Right ventricle myocardium superior (tissue), 1 donor: ENCODE results near the gene GALNS. TPM values are rescaled to one million over a fixed set of nuclear protein-coding genes. Genes with fewer than 3 reads are reported as not detected.
A peak's percentile ranks its signal among the peaks of the same experiment; 100 is the strongest.

ENCODE experiments used
- ATAC-seq: fragments of 200-7000 bp; cut with Tn5 transposase; one replicate; pipeline ENCODE4 v1.9.1; 2020; ENCODE audit warnings: mild to moderate bottlenecking; ENCODE audit not compliant: poor library complexity
- DNase-seq: peaks from one replicate; pipeline ENCODE4 v3.0.0-alpha.2; 2020
- intact Hi-C: fragments of 100-400 bp; cut with DNase I; formaldehyde crosslinking; loops from one replicate; pipeline ENCODE4 v1.11.2; 2022
- total RNA-seq: library from RNA; stranded (reverse); fragmentation: NEBNext Ultra II Directional; extraction: Animal tissue kit (Norgen Biotek cat#: 25700); gene quantifications from one replicate; pipeline ENCODE4 v1.2.1, GENCODE V29; 2021
- donor health status: DM: no; HTN: yes; CAD: no; lungs with severe emphysema.

Gene GALNS
- total RNA-seq, 1 donor from 2014 or later: 15.9 TPM

DNA sequence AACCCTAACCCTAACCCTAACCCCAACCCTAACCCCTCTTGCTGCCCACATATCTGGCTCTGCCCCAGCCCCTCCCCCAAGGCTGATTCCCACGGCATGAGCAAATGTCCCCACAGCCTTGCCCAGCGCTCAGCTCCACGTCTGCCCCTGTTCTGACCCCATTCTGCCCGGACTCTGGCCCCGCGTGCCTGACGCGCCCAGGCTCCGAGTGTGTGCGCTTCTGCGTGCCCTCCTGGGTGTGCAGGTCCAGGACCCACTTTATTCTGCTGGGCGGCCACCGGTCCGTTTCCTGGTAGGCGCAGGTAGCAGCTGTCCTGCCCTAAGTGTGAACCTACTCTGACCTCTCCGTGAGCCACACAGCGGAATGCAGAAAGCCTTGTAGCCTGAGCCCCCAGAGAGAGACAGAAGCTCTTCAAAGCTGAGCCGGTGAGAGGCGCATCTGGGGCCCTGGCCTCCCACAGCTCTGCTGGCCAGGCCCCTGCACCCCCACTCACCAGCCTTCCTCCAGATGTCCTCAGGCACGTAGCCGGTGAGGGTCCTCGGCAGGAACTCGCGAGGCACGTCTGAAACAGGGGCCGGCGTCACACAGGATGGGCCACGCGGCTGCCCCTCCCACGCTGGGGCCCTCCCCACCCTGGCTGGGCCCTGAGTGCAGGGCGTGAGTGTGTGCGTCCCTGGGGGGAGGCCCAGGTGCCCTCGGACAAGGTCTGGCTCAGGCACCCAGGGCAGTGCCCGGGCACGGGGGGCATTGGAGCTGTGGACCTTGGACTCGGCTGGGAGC is 23.7 kb upstream of the GALNS start:
- intact Hi-C loops: loop anchor here (10.0 kb wide), 1 partner anchor 54 kb away; no protein-coding TSS in a partner anchor
- ATAC-seq (no peak), DNase-seq (no peak)

DNA sequence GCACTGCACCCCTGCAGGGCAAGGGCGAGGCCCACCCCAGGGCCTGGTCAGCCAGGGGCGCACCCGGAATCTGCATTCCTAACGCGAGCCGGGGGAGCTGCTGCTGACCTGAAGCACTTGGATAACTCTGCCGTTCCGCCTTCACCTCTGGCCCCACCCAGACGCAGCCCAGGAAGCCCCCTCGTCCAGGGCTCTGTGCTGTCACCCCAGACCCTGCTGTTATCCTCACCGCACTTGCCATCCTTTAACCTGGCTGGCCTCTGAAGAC is 23.0 kb upstream of the GALNS start:
- intact Hi-C loops: loop anchor here (10.0 kb wide), 1 partner anchor 55 kb away; no protein-coding TSS in a partner anchor

DNA sequence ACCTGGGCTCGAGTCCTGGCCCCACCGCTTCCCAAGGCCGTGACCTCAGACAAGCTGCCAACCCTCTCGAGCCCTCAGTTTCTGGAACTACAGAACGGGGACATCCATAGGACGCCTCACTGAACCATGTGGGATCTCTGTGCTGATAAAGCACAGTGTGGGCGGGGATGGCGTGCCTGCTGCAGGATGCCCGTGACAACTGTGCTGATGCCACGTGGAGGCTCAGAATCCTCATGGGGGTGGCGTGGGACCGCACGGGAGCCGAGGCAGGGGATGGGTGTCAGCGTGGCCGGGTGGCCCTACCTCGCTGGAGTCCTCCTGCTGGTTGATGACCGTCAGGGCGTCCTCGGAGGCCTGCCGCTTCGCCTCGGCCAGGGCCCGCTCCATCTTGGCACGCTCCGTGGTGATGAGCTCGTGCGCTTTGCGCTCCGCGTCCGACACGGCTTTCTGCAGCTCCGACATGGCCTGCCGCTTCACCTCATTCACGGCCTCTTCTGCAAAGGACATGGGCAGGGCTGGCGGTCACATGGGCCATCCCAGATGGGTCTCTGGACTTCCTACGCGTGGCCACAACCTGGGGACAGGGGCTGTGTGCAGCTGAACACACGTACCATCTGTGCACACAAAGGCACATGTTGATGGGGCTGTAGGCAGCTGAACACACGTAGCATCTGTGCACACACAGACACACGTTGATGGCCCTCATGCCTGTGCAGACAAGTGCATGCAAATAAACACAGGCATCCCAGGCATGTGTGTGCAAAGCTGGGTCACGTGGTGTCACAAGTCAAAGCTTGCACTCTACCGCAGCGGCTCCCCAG is 22.4 kb upstream of the GALNS start:
- intact Hi-C loops: no loop called here
- ATAC-seq: no peak
- no peak for DNase-seq

More for the DNA sequence above, 23.0 kb upstream of the GALNS start:
- ATAC-seq: no peak
- DNase-seq: no peak

DNA sequence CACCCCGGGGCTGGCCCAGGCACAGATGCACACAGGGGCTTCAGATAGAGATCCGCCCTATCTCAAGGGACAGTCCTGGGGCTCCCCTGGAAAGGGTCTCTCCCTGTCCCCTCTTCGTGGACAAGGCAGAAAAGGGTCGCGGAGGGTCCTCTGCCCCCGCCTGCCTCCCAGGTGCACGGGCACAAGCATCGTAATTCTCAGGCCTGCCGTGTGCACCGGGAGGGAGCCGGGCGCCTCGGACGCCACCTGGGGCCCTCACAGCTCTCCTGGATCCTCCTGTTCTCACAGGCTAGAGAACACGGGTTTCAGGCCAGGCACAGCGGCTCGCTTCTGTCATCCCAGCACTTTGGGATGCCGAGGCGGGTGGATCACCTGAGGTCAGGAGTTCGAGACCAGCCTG is 21.6 kb upstream of the GALNS start:
- DNase-seq (no peak), ATAC-seq (no peak)
- intact Hi-C loops: no loop called here

DNA sequence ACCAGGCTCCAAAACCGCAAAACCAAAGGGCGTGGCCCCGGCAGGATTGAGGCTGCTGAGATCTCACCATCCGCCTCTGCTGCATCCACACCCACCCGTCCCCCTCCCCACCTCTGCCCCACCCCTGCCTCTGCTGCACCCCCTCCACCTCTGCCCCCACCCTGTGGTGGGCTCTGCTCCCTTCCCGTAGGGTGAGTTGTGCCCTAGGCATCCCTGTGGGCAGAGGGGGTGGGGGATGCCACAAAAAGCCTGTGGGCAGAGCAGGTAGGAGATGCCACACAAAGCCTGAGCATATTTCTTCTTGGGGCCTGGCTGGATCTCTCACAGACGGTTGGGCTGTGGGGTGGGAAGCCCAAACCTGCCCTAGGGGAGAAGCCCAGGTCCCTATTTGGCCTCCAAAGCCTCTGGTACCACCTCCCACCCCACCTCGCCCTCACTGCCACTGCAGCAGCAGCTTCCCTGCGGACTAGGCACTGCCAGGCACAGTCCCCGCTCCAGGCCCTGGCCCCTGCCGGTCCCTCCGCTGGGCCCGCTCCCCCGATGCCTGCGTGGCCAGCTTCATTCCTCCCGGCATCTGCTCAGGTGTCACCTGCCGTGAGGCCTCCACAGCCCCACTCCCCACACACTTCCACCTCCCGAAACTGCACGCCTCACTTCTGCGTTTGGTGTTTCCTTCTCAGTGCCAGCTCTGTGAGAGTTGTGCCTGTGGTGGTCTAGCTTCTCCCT is 21.0 kb upstream of the GALNS start:
- ATAC-seq (no peak), DNase-seq (no peak)
- intact Hi-C loops: no loop called here

DNA sequence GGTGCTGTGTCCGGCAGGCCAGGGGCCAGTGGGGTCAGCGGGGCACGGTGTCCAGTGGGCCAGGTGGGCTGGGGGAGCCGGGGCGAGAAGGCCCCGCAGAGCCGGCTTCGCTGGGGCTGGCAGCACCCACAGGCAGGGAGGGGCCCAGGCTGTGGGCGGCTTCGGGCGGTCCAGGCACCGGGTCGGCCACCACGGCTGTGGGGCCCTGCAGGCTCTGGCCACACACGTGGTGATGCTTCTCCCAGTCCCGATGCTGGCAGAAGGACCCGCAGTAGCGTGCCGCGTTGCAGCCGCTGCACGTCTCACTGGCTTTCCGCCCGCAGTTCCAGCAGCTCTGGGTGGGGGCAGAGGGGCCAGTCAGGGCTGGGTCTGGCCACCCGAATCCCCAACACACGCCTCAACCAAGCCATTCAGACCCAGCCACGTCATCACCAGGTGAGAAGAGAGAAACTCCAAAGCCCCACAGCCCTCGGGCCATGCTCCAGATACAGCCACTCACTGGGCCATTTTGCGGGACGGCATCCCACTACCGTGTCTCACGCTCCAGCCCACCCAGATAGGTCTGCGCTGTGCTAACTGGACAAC is 20.3 kb upstream of the GALNS start:
- ATAC-seq: no peak
- intact Hi-C loops: no loop called here
- DNase-seq: no peak

DNA sequence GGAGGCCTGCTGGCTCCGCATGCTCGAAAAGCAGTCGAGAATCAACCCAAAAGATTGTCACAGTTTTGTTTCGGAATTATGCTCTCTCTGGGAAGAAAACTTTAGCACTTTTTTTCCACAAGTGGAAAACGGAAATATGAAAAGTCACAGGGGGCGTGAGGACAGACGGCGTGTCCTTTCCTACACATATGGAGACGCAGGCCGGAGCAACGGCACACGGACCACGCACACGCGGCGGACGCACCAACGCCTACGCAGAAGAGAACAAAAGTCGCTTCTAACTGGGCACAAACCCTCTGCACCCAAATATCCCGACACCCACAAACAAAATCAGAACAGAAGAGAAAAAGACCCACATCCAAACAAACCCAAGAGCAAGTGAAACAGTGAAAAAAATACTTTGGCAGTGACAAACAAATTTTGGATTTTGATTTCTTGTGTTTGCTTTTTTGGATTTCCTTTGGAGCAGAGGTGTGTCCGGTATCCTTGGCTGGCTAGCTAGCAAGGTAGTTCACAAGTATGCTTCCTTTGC is 19.0 kb upstream of the GALNS start:
- no peak for DNase-seq
- intact Hi-C loops: no loop called here
- ATAC-seq: no peak

DNA sequence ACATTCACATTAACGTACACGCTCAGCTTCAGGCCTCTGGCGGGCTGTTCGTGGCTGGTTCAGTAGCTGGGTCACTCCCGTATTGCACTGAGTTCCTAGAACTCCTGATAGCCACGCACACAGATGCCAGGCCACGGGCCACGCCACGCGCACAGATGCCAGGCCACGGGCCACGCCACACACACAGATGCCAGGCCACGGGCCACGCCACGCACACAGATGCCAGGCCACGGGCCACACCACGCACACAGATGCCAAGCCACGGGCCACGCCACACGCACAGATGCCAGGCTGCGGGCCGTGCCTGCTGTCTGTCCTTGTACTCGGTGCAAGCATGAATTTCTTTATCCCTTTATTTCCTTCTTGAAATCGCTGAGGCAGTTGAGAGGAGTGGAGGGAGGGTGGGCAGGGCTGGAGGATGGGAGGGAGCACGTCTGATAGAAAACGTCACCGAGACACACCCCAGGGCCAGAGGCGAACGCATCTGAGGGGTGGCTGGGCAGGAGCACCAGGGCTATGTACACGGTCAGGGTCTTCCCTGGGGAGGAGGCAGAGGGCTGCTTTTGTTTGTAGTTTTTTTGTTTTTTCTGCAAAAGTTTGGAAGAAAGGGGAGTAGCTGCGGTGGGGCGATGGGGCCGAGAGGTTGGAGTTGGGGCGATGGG is 18.3 kb upstream of the GALNS start:
- DNase-seq (no peak), ATAC-seq (no peak)
- intact Hi-C loops: no loop called here

DNA sequence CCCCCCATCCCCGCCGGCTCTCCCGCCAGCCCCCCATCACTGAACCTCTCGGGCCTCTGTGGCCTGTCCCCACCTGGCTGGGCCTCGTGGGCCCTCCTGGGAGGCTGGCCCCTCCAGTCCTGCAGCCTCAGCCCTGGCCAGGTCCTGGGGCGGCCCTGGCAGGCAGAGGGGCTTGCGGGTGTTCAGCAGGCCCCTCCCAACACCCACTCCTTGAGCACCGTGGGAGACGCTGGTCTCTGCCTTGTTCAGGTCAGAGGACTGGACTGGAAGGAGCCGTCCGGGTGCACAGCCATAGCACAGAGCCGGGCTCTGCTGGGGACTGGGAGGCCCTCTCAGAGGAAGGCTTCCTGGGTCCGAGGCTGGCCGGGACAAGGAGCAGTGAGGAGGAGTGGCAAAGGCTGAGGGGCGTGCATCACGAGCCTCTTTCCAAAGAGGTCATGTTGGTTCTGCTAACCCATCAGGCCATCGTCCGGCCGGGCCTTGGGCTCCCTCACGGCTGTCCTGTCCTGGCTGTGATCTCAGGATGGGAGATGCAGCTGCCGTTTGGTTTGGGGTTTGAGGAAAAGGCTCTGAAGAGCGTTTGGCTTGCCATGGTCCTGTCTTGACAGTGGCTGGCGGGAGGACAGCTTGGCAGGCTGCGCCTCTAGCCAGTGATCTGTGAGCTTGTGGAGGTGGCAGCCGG is 16.0 kb upstream of the GALNS start:
- DNase-seq (no peak), ATAC-seq (no peak)
- intact Hi-C loops: no loop called here

DNA sequence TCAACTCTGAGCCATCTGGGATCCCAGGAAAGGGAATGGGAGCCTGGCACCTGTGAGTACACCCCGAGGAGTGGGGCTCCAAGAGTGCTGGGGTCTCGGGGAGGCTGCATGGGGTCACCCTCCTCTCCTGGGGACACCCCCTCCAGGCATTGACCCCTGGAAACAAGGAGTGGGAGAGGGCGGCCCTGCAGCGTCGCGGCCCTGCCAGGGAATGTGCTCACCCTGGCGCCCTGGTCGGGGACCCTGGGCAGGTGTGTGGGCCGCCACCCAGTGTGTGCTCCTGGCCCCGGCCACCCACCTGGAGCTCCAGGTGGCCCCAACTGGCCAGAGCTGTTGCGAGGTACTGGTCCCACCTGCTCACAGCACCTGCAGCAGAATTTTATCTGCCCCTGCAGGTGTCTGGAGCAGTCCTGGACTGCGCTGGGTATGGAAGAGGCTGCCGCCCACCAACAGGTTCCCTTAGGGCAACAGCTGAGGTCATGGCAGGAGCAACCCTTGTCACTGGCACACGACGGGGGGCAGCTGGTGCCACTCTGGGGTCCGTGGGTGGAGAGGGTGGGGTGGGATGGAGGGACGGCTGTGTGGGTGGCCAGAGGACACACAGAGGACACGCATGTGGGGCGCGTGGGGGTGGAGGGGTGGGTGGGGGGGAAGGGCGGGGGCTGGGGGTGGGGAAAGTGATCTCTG is 15.1 kb upstream of the GALNS start:
- intact Hi-C loops: no loop called here
- ATAC-seq (no peak), DNase-seq (no peak)

DNA sequence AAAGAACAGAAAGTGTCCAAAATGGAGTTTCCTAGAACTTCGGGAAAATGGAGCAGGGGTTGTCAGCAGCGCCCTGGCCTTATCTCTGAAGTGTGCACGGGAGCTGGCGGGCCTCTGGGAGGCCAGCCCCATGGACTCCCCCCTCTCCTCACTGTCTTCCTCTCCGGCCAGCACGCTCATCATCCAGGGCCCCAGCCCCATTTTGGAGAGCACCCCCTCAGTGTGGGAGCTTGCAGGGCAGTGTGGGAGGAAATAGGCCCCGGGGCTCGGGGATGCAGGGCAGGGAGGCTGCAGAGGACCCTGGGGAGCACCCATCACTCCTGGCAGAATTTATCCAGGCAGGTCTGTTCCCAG is 14.6 kb upstream of the GALNS start:
- intact Hi-C loops: no loop called here
- DNase-seq (no peak), ATAC-seq (no peak)

DNA sequence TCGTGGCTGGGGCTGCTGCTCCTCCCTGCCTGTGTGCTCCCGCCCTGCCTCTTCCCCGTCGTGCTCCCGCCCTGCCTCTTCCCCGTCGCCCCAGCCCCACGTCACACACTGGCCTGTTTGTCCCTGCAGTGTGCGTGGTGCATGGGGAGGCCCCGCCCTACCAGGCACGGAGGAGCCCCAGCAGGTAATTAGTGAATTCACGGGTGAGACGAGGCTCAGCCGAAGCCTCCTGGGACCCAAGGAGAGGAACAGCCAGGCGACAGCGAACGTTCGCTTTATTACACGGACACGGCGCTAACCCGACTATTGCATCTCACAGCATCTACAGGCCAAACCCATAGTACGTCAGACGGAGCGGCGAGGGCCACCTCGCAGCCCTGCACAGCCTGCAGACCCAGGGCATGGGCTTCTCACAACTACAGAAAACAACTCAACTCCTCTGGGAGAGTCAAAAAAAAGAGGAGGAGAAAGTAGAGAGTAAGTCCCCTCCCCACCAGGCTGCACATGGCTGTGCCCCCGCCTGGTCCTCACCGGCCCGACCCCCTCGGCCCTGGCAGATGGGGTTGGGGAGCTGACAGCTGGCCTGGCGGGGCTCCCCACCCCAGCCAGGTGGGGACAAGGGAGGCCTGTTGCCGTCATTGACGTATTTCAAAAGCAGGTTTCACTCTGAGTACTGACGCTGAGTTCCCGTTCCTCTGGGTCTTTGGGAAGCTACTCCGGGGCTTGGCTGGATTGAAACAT is 14.0 kb upstream of the GALNS start:
- intact Hi-C loops: no loop called here
- ATAC-seq (peak; percentile 9), DNase-seq (no peak)

DNA sequence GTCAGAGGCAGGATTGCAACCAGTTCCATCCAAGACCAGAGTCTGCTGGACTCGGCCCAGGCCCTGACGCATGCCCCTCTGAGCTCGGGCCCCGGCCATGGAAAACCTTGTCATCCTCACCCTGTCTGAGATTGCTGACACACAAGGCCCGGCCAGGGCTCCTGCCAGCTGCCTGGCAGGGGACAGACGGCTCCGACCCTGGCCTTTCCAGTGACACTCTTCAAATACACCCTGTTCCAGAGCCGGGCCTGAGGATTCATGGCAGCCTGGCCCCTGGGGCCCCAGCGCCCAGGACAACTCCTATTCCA is 12.9 kb upstream of the GALNS start:
- DNase-seq (peak; percentile 74), ATAC-seq (peak; percentile 81)
- intact Hi-C loops: no loop called here

DNA sequence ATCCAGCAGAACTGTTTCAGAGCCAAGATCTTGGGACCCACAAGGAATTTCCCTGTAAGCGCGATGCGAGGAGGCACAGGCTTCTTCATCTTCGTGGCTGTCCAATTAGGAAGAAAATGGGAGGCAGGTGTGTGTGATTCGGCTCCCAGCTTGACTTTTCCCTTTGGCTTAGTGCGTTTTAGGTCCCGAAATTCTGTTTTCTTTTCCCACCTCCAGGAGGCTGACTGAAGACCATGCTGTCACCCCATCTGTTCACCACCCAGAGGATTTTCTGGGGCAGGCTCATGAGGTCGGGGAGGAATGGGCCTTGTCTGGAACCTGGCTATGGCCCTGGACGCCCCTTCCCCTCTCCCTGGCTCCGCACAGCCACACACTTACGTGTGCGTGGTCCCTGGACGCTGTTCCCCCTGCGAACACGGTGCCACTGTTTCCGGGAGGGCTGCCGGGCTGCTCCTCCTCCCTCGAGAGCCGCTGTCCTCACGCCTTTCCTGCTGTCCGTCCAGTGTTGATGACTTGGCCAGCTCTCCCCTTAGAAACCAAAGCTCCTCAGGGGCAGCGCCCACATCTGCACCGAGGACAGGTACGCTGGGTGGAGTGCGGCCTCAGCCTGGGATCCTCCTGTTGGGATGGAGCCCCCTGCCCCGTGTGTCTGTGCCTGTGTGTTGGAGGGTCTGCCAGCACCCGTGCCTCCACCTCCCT is 12.4 kb upstream of the GALNS start:
- DNase-seq (no peak), ATAC-seq (no peak)
- intact Hi-C loops: no loop called here

DNA sequence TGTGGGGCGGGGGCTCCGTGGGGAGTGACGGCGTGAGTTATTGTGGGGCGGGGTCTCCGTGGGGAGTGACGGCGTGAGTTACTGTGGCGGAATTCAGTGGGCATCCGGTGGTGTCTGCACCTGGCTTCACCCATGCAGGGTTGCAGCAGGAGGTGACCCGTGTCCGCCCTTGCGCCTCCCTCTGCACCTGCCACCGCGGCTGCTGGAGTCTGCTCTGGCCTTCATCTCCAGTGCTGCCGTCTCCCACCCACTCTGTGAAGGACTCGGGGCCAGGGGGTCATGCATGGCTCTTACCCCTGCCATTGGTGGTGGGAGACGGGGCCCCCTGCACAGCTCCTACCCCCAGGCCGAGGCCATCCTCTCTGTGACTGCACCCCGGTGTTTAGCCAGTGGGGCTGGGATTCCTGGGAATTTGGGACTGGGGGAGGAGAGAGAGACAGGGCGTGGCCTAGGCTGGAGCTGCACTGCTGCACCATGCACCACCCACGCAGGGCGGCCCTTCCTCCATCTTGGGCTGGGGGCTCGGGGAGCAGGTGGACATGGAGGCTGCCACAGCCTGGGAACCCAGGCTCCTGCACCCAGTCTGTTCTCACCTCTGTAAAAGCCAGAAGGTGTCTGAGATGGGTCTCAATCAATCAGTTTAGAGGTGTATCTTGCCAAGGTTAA is 11.0 kb upstream of the GALNS start:
- DNase-seq: no peak
- intact Hi-C loops: no loop called here
- ATAC-seq: no peak
